HG02981 (cell line): ENCODE results near the gene ESRRB.

Experiments used
- ATAC-seq: cut with Tn5 transposase; IDR thresholded peaks from one replicate; pipeline ENCODE4 v1.9.1; 2021; ENCODE audit warnings: mild to moderate bottlenecking, moderate library complexity; ENCODE audit not compliant: unreplicated experiment

The ESRRB gene

DNA sequence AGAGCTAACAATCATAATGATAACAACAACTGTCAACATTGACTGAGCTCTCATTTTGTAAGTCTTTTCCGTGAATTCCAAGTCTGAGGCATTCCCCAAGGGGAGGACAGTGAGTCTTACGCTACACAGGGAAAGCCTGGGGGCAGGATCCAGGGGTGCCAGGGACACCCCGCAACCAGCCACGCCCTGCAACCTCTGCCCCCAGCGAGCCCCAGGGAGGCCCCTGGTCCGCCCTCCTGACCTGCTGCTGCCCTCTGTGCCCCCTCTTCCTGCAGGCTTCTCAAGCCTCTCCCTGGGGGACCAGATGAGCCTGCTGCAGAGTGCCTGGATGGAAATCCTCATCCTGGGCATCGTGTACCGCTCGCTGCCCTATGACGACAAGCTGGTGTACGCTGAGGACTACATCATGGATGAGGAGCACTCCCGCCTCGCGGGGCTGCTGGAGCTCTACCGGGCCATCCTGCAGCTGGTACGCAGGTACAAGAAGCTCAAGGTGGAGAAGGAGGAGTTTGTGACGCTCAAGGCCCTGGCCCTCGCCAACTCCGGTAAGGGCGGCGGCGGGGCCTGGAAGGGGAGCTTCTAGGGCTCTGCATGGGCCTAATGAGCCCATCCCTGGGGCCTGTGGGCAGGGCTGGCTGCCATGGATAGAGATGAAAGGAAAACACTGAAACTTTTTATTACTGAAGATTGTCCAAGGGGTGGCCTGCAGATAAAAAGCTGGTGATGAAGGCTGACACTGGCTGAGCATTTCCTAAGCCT, 115.4 kb downstream of the ESRRB start:
- no peak for ATAC-seq

- no peak for ATAC-seq
These were observed 120.0 kb downstream of the ESRRB start for GRCh38 chr14:76495983-76496382.

DNA sequence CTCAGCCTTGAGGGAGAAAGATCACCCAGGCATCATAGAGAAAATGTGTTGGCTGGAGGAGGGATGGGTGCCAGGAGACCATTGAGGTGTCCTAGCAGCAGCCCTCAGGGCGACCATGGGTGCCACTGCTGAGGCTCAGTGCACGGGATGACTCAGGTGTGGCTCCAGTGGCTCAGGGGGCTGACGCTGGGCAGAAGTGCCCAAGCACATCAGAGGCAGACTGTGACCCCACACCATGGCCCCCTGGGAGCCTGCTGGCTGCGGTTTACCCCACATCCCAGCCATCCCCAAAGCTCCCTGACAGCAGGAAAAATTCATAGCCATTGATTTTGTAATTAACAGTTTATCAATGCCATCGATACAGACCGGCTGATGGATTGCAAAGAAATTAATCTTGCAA, 120.7 kb downstream of the ESRRB start:
- ATAC-seq: no peak

- no peak for ATAC-seq
These were observed 121.9 kb downstream of the ESRRB start for GRCh38 chr14:76497550-76498462.

GRCh38 chr14:76498463-76498935, 122.6 kb downstream of the ESRRB start:
- no peak for ATAC-seq

GRCh38 chr14:76498976-76499375, 123.0 kb downstream of the ESRRB start:
- no peak for ATAC-seq

DNA sequence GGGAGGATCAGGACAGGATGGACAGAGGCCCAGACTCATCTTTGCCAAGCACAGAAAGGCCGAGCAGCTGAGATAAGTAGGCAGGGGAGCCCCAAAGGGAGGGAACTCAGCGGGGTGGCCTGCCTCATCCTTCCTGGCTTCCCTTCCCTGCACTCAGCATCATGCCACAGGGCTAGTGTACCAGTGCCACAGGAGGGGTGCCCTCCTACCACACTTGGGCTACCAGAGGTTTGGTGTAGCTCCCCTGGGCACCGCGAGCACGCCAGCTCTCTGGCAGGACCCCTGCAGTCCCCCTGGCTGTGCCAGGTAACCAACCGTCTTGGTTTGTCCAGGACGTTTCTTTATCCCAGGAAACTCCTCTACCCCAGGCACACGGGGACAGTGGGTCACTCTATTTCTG, 123.5 kb downstream of the ESRRB start:
- no peak for ATAC-seq

DNA sequence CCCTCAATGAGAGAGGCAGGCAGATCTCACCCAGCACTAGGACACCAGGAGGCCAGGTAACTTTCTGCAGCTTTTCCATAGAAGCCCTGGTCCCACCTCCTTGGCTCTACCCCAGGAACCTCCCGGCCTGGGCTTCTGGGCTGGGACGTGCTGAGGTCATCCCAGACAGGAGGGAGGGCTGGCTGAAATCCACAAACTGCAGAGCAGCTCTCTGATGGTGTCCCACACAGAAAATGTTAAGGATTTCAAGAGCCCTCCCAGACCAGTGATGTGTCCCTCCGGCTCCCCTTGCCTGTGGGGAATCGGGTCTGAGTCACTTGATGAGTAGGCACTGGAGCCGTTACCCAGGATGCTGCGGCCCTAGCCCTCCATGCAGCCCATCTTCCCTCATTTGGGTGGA, 124.1 kb downstream of the ESRRB start:
- ATAC-seq: no peak

- ATAC-seq: no peak
These were observed 124.5 kb downstream of the ESRRB start for GRCh38 chr14:76500480-76500879.

GRCh38 chr14:76501156-76501720, 125.3 kb downstream of the ESRRB start:
- ATAC-seq: no peak

DNA sequence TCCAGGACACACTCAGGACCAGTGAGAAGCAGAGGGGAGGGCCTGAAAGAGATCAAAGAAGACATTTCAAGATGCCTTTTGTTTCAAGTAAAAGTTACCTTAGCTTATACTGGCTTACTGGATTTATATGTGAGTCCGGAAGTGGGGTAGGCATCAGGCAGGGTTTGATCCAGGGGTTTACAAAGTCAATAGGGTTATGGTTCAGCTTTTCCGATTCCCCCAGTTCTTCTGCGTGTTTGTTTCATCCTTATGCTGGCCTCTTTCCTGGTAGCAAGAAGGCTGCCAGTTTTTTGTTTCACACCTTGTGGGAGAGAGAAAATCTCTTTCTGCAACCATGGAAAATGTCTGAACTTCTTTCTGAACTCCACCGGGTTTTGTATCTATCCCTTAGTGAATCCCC, 126.3 kb downstream of the ESRRB start:
- ATAC-seq: no peak

GRCh38 chr14:76502638-76503037, 126.7 kb downstream of the ESRRB start:
- ATAC-seq: no peak

DNA sequence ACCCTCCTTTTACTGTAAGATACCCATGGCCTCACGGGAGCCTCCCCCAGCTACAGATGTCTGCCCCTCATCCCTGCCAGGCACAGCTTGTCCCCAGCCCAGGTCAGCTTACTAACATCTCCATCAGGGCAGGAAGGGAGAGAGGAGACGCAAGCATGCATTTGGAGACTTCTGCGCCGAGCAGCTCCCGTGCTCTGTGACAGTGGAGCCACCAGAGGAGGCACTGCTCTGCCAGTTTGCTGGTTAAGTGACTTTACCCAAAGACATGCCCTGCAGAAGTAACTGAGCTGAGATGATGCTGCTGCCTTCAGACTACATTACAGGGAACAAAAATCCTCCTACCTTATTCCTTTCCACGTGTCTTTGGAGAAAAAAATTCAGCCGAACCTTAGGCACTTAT, 133.4 kb downstream of the ESRRB start:
- ATAC-seq: no peak

DNA sequence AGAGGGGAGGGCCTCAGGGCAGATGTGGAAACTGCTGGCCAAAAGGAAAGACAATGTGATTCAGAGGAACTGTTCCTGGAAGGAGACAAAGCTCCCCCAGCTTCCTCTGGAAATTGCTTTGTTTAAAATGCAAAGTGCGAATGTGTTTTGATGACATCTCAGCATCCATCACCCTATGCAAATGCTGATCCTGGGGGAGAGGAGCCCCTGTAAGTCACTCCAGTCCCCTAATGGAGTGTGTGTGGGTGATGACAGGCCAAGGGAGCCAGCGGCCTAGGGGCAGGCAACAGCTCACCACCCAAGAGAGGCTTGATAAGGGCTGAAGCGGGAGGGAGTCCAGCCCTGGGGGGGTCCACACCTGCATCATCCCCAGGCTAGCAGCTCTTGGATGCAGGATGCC, 134.2 kb downstream of the ESRRB start:
- ATAC-seq: no peak

GRCh38 chr14:76514213-76514998, 138.5 kb downstream of the ESRRB start:
- no peak for ATAC-seq

DNA sequence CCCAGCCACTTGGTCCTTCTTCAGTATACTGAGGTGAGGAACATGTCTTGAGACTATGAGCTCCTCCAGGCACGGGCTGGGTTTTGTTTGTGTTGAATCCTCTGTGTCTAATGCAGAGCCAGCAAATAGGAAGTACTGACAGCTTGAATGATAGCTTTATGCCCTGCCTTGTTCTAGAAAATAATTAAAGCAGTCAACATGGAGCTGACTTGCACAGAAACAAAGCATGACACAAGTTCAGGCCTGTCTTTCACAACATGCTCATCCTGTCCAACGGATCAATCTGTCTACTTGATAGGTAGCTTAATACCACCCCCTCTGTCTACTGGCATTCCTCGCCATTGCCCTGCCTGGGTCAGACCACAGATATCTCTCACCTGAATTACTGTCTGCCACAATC, 140.9 kb downstream of the ESRRB start:
- no peak for ATAC-seq

- no peak for ATAC-seq
These were observed 142.4 kb downstream of the ESRRB start for GRCh38 chr14:76518366-76518765.

- ATAC-seq: no peak
These were observed 149.3 kb downstream of the ESRRB start for GRCh38 chr14:76525106-76525821.

- no peak for ATAC-seq
These were observed 155.1 kb downstream of the ESRRB start for GRCh38 chr14:76531085-76531484.

- no peak for ATAC-seq
These were observed 155.9 kb downstream of the ESRRB start for GRCh38 chr14:76531821-76532318.
